Measurements from ENCODE around the gene B3GAT1. TPM values are rescaled to one million over a fixed set of nuclear protein-coding genes. Genes with fewer than 3 reads are reported as not detected.
"Not testable (repeated sequence)": the region's sequence is repeated elsewhere in the genome, so short reads cannot be mapped to it uniquely, and the experiment has no call there.

Gene B3GAT1
- under 1 TPM in 1 of 2 donors, not detected in 1; 0.71 TPM for total RNA-seq

- DNase-seq (ENCODE audit: low spot score): no peak
Measured at GRCh38 chr11:134412203-134413042, at the start of gene B3GAT1. B3GAT1 (minus strand) TSS chr11:134412242; CDS start chr11:134387659, 24,583 bp downstream.

GRCh38 chr11:134461621-134462020, 49.6 kb upstream of the B3GAT1 start:
- H3K36me3 ChIP-seq: no peaks in the 10 kb centered on the region
- no peaks in the 10 kb centered on the region for H3K4me1 ChIP-seq (ENCODE audit: control insufficient read depth in 1 of 2, low read depth in 2 of 2)
- ATAC-seq (ENCODE audit: insufficient number of reproducible peaks, low FRiP score, low read depth) (no peak), DNase-seq (ENCODE audit: low spot score) (no peak)
- peaks cover 12% of the 10 kb centered on the region for H3K9me3 ChIP-seq
- no peak for TF ChIP-seq CTCF (IDR thresholded peaks at IDR 0.05)
- no peaks in the 10 kb centered on the region for H3K27me3 ChIP-seq (replicated peaks; ENCODE audit: insufficient read depth)
- H3K4me3 ChIP-seq: no peak overlapping the region
- H3K27ac ChIP-seq: no peak overlapping the region

More at GRCh38 chr11:134412203-134413042, at the start of gene B3GAT1:
- no peak for TF ChIP-seq CTCF (IDR thresholded peaks at IDR 0.05)
- H3K36me3 ChIP-seq: no peaks in the 10 kb centered on the region
- peak within 1 kb of the TSS; percentile 67 for H3K4me3 ChIP-seq
- no peak for ATAC-seq (ENCODE audit: insufficient number of reproducible peaks, low FRiP score, low read depth)
- H3K9me3 ChIP-seq: no peaks in the 10 kb centered on the region
- peaks cover 3% of the 10 kb centered on the region for H3K27me3 ChIP-seq (replicated peaks; ENCODE audit: insufficient read depth)
- peaks cover 0 to 13% of the 10 kb centered on the region in 2 donors for H3K4me1 ChIP-seq (ENCODE audit: control insufficient read depth in 1 of 2, low read depth in 2 of 2)
- H3K27ac ChIP-seq: no peak within 1 kb of the TSS

GRCh38 chr11:134460881-134461280, 48.8 kb upstream of the B3GAT1 start:
- Histone ChIP-seq H3K27ac (no peak overlapping the region), H3K4me1 (ENCODE audit: control insufficient read depth in 1 of 2, low read depth in 2 of 2) (no peaks in the 10 kb centered on the region), H3K4me3 (no peak overlapping the region), H3K36me3 (no peaks in the 10 kb centered on the region), H3K9me3 (peaks cover 14% of the 10 kb centered on the region), H3K27me3 (replicated peaks; ENCODE audit: insufficient read depth) (no peaks in the 10 kb centered on the region)
- no peak for DNase-seq (ENCODE audit: low spot score)
- TF ChIP-seq CTCF (IDR thresholded peaks at IDR 0.05): no peak
- ATAC-seq (ENCODE audit: insufficient number of reproducible peaks, low FRiP score, low read depth): no peak

- no peak for ATAC-seq (ENCODE audit: insufficient number of reproducible peaks, low FRiP score, low read depth)
- no peak for TF ChIP-seq CTCF (IDR thresholded peaks at IDR 0.05)
Measured at GRCh38 chr11:134460062-134460561, 48.1 kb upstream of the B3GAT1 start.

GRCh38 chr11:134459246-134460061, 47.4 kb upstream of the B3GAT1 start:
- TF ChIP-seq CTCF (IDR thresholded peaks at IDR 0.05): no peak
- Histone ChIP-seq H3K9me3 (peaks cover 14% of the 10 kb centered on the region), H3K27ac (no peak overlapping the region), H3K36me3 (no peaks in the 10 kb centered on the region), H3K4me1 (ENCODE audit: control insufficient read depth in 1 of 2, low read depth in 2 of 2) (no peaks in the 10 kb centered on the region), H3K27me3 (replicated peaks; ENCODE audit: insufficient read depth) (no peaks in the 10 kb centered on the region), H3K4me3 (no peak overlapping the region)
- ATAC-seq (ENCODE audit: insufficient number of reproducible peaks, low FRiP score, low read depth) (no peak), DNase-seq (ENCODE audit: low spot score) (no peak)

More at GRCh38 chr11:134460062-134460561, 48.1 kb upstream of the B3GAT1 start:
- H3K36me3 ChIP-seq: no peaks in the 10 kb centered on the region
- no peaks in the 10 kb centered on the region for H3K4me1 ChIP-seq (ENCODE audit: control insufficient read depth in 1 of 2, low read depth in 2 of 2)
- no peak for DNase-seq (ENCODE audit: low spot score)
- H3K9me3 ChIP-seq: peaks cover 14% of the 10 kb centered on the region
- no peaks in the 10 kb centered on the region for H3K27me3 ChIP-seq (replicated peaks; ENCODE audit: insufficient read depth)
- no peak overlapping the region for H3K4me3 ChIP-seq
- H3K27ac ChIP-seq: no peak overlapping the region

- not testable (repeated sequence) for H3K27ac ChIP-seq; H3K4me1 ChIP-seq (ENCODE audit: control insufficient read depth in 1 of 2, low read depth in 2 of 2); ATAC-seq (ENCODE audit: insufficient number of reproducible peaks, low FRiP score, low read depth); H3K36me3 ChIP-seq; DNase-seq (ENCODE audit: low spot score); H3K4me3 ChIP-seq; H3K27me3 ChIP-seq (replicated peaks; ENCODE audit: insufficient read depth)
- H3K9me3 ChIP-seq: peaks cover 14% of the 10 kb centered on the region
Measured at GRCh38 chr11:134457411-134458007, 45.5 kb upstream of the B3GAT1 start.
